Islet of Langerhans (tissue), 1 donor: ENCODE data around the gene PIK3CG.
"Not testable (repeated sequence)": the region's sequence is repeated elsewhere in the genome, so short reads cannot be mapped to it uniquely, and the experiment has no call there.

Source experiments
- FAIRE-seq: peaks from one replicate; lab custom pipeline; 2011; peaks lifted over from hg19 to GRCh38; lab: Jason Lieb, UNC

PIK3CG gene

GRCh38 chr7:106938803-106939202 lies 73.7 kb downstream of the PIK3CG start:
- FAIRE-seq: no peak

- FAIRE-seq: no peak
Observed at GRCh38 chr7:106944035-106944665, 79.1 kb downstream of the PIK3CG start.

GRCh38 chr7:106947244-106947728 lies 82.2 kb downstream of the PIK3CG start:
- FAIRE-seq: peak; percentile 86

- FAIRE-seq: no peak
Observed at GRCh38 chr7:106952001-106952657, 87.0 kb downstream of the PIK3CG start.

GRCh38 chr7:106952658-106953231 lies 87.7 kb downstream of the PIK3CG start:
- no peak for FAIRE-seq

GRCh38 chr7:106954840-106955239 lies 89.8 kb downstream of the PIK3CG start:
- FAIRE-seq: no peak

- FAIRE-seq: not testable (repeated sequence)
Observed at GRCh38 chr7:106955857-106956256, 90.8 kb downstream of the PIK3CG start.
